GM12878 (cell line): Measurements from ENCODE around the gene WHRN. TPM values are rescaled to one million over a fixed set of nuclear protein-coding genes. Genes with fewer than 3 reads are reported as not detected.

ENCODE experiments used
- ATAC-seq: fragments of 200-7000 bp; cut with Tn5 transposase; 3 replicates; pipeline ENCODE4 v1.9.1; 2020; ENCODE audit warnings: mild to moderate bottlenecking, moderate library complexity
- BruUV-seq: library from RNA; stranded (reverse); fragments of 400-500 nt; replicated peaks from 2 replicates; lab custom pipeline; 2021; lab: Mats Ljungman, UMichigan
- CTCF ChIA-PET: fragments of 300-600 bp; sonication (Branson Sonifier 250); formaldehyde crosslinking; extraction: SDS; loops from one replicate; lab custom pipeline; 2021; ENCODE audit warnings: inconsistent platforms; lab: Yijun Ruan, JAX
- POLR2A ChIA-PET: fragments of 350-600 bp; formaldehyde crosslinking; extraction: SDS; loops from one replicate; lab custom pipeline; 2021; ENCODE audit warnings: inconsistent platforms; lab: Charles Lee
- RAD21 ChIA-PET: fragments of 300-600 bp; sonication (Branson Sonifier 250); formaldehyde crosslinking; loops from one replicate; lab custom pipeline; 2023; ENCODE audit warnings: antibody characterized with exemption; ENCODE audit not compliant: unreplicated experiment; lab: Charles Lee
- SMC1A ChIA-PET: fragments of 300-600 bp; sonication (Branson Sonifier 250); formaldehyde crosslinking; loops from one replicate; lab custom pipeline; 2023; ENCODE audit not compliant: unreplicated experiment, uncharacterized antibody; lab: Charles Lee
- DNase-seq: peaks from one replicate; pipeline ENCODE4 v3.0.0-alpha.2; 2011; ENCODE audit warnings: low read depth, low spot score
- FAIRE-seq: peaks from 3 replicates; lab custom pipeline; 2011; peaks lifted over from hg19 to GRCh38; lab: Jason Lieb, UNC
- H2AFZ ChIP-seq: 2 replicates; pipeline ENCODE4 v1.6.0; 2011; ENCODE audit warnings: low read depth, low read length, control low read depth; ENCODE audit not compliant: control insufficient read depth
- H3K27ac ChIP-seq: 2 replicates; pipeline ENCODE4 v1.5.1; 2011; ENCODE audit warnings: control low read depth; ENCODE audit not compliant: control insufficient read depth, insufficient read depth
- H3K27me3 ChIP-seq, 2 experiments: replicated peaks in 1 of 2; 2 replicates each; pipeline versions ENCODE4 v1.6.0 to v1.6.1; 2011; ENCODE audit warnings: low read length in 1 of 2; ENCODE audit not compliant: control insufficient read depth in 2 of 2, insufficient read depth in 2 of 2
- H3K36me3 ChIP-seq, 2 experiments: 2 replicates each; pipeline ENCODE4 v1.5.1; 2011; ENCODE audit warnings: low read length in 1 of 2; ENCODE audit not compliant: control insufficient read depth in 2 of 2, insufficient read depth in 2 of 2
- H3K4me1 ChIP-seq: 2 replicates; pipeline ENCODE4 v1.6.1; 2011; ENCODE audit warnings: mild to moderate bottlenecking, low read length, moderate library complexity, mixed read lengths; ENCODE audit not compliant: control insufficient read depth, insufficient read depth
- H3K4me2 ChIP-seq: 2 replicates; pipeline ENCODE4 v1.6.0; 2011; ENCODE audit warnings: control low read depth; ENCODE audit not compliant: control insufficient read depth, insufficient read depth
- H3K4me3 ChIP-seq: fragments of 200-600 bp; sonication (generic); 2 replicates; pipeline ENCODE4 v1.5.1; 2016
- H3K79me2 ChIP-seq: 2 replicates; pipeline ENCODE4 v1.6.0; 2011; ENCODE audit warnings: low read length; ENCODE audit not compliant: control insufficient read depth, insufficient read depth
- H3K9ac ChIP-seq: 2 replicates; pipeline ENCODE4 v1.8.0; 2011; ENCODE audit warnings: low read length, control low read depth, mixed read lengths; ENCODE audit not compliant: control insufficient read depth, insufficient read depth
- H3K9me3 ChIP-seq: replicated peaks from 3 replicates; pipeline ENCODE4 v1.5.1; 2011; ENCODE audit warnings: mild to moderate bottlenecking, low read length; ENCODE audit not compliant: control insufficient read depth, insufficient read depth
- H4K20me1 ChIP-seq: 2 replicates; pipeline ENCODE4 v1.6.0; 2011; ENCODE audit not compliant: control insufficient read depth, insufficient read depth
- BCL11A ChIP-seq: IDR thresholded peaks from 2 replicates; pipeline ENCODE4 v1.6.1; 2011; ENCODE audit warnings: low read depth, low read length
- BHLHE40 ChIP-seq, 2 experiments: fragments of 450-650 bp in 1 of 2; IDR thresholded peaks; 2 replicates each; pipeline ENCODE4 v1.6.1; 2011 to 2017; ENCODE audit warnings: low read depth in 2 of 2, borderline replicate concordance in 1 of 2, improper control_type of control experiment in 1 of 2, low read length in 1 of 2, mild to moderate bottlenecking in 1 of 2
- BMI1 ChIP-seq: fragments of 450-650 bp; IDR thresholded peaks from 2 replicates; pipeline ENCODE4 v1.6.1; 2016; ENCODE audit warnings: mild to moderate bottlenecking, moderate library complexity, borderline replicate concordance
- CEBPB ChIP-seq, 2 experiments: fragments of 150-350 bp in 1 of 2; IDR thresholded peaks; 2 replicates each; pipeline ENCODE4 v1.6.1; 2012 to 2014; ENCODE audit warnings: low read depth in 2 of 2, low read length in 2 of 2, borderline replicate concordance in 1 of 2, inconsistent platforms in 1 of 2
- CREB1 ChIP-seq: IDR thresholded peaks from 2 replicates; pipeline ENCODE4 v1.6.1; 2012; ENCODE audit warnings: low read depth, mild to moderate bottlenecking, inconsistent platforms
- EED ChIP-seq: sonication (generic); IDR thresholded peaks from 2 replicates; pipeline ENCODE4 v1.6.1; 2016; ENCODE audit warnings: antibody characterized with exemption, low read depth
- FOS ChIP-seq: IDR thresholded peaks from 3 replicates; pipeline ENCODE4 v1.6.1; 2011; ENCODE audit warnings: borderline replicate concordance; ENCODE audit not compliant: insufficient read length; ENCODE audit errors: extremely low read depth
- GATAD2B ChIP-seq: fragments of 450-650 bp; conservative IDR thresholded peaks from 2 replicates; pipeline ENCODE4 v1.6.1; 2017; ENCODE audit warnings: low read depth, mild to moderate bottlenecking, moderate library complexity
- IKZF1 ChIP-seq: fragments of 450-650 bp; conservative IDR thresholded peaks from 2 replicates; pipeline ENCODE4 v1.6.1; 2017; ENCODE audit warnings: antibody characterized with exemption, mild to moderate bottlenecking
- IKZF2 ChIP-seq, 2 experiments: fragments of 450-650 bp; IDR thresholded peaks; 2 replicates each; pipeline ENCODE4 v1.6.1; 2017; ENCODE audit warnings: mild to moderate bottlenecking in 2 of 2, moderate library complexity in 2 of 2
- KLF5 ChIP-seq: fragments of 450-650 bp; IDR thresholded peaks from 2 replicates; pipeline ENCODE4 v1.6.1; 2014; ENCODE audit warnings: mild to moderate bottlenecking; ENCODE audit not compliant: partially characterized antibody
- NR2C1 ChIP-seq: fragments of 450-650 bp; IDR thresholded peaks from 2 replicates; pipeline ENCODE4 v1.6.1; 2017; ENCODE audit warnings: antibody characterized with exemption, mild to moderate bottlenecking, moderate library complexity
- SUZ12 ChIP-seq: fragments of 200-600 bp; sonication (generic); IDR thresholded peaks from one replicate; pipeline ENCODE4 v1.6.1; 2018; ENCODE audit warnings: antibody characterized with exemption, mild to moderate bottlenecking; ENCODE audit not compliant: unreplicated experiment
- TCF3 ChIP-seq: IDR thresholded peaks from 2 replicates; pipeline ENCODE4 v1.6.1; 2012; ENCODE audit warnings: low read depth, mild to moderate bottlenecking, low read length, borderline replicate concordance; ENCODE audit not compliant: insufficient read depth
- ZBTB33 ChIP-seq: fragments of 450-650 bp; IDR thresholded peaks from 2 replicates; pipeline ENCODE4 v1.6.1; 2017; ENCODE audit warnings: mild to moderate bottlenecking
- ZNF207 ChIP-seq: fragments of 450-650 bp; IDR thresholded peaks from 2 replicates; pipeline ENCODE4 v1.6.1; 2014; ENCODE audit warnings: antibody characterized with exemption, mild to moderate bottlenecking, borderline replicate concordance
- WGBS: methylation state at CpG from one replicate; pipeline ENCODE4 v1.1.6; 2016; ENCODE audit warnings: low lambda C conversion rate; ENCODE audit not compliant: insufficient replicate concordance, insufficient coverage; ENCODE audit errors: missing lambda C conversion rate; 5-methylcytosine and 5-hydroxymethylcytosine counted together
- in situ Hi-C: fragments of 300-500 bp; cut with MboI; formaldehyde crosslinking; loops from 9 replicates; pipeline ENCODE4 v1.14.3; 2018; ENCODE audit warnings: mixed read lengths
- intact Hi-C: fragments of 100-400 bp; cut with micrococcal nuclease; formaldehyde crosslinking; loops from one replicate; pipeline ENCODE4 v1.14.2; 2022; ENCODE audit not compliant: unreplicated experiment
- polyA plus RNA-seq, 11 experiments: library from polyadenylated mRNA; depleted of rRNA in 4 of 11; unstranded in 6 of 11; stranded (reverse) in 5 of 11; fragments of >200 nt; fragmentation: Nextera tagmentation in 4 of 11; fragmentation: Illumina TruSeq in 1 of 11; extraction: Ambion mirVana in 4 of 11; extraction: Trizol in 1 of 11; gene quantifications; 1 replicate in 1 of 11; 2 replicates in 10 of 11; pipeline versions ENCODE4 v1.2.1 to v1.2.3, GENCODE V29; 2011 to 2016; ENCODE audit warnings: inconsistent platforms in 2 of 11, missing spikeins in 2 of 11, low read depth in 1 of 11
- total RNA-seq, 4 experiments: library from RNA; depleted of rRNA in 3 of 4; stranded (reverse); fragments of >200 nt in 3 of 4; fragmentation: Illumina TruSeq in 1 of 4; extraction: Trizol in 1 of 4; gene quantifications; 2 replicates each; pipeline versions ENCODE4 v1.2.1 to v1.2.3, GENCODE V29; 2013 to 2021

The WHRN gene
- total and polyA plus RNA-seq, 10 of the 15 experiments (the other 5 are each of a cell fraction or from before 2014, with no cell fraction given): 0.04 to 18.2 (median 0.68) TPM; not detected in 1

DNA sequence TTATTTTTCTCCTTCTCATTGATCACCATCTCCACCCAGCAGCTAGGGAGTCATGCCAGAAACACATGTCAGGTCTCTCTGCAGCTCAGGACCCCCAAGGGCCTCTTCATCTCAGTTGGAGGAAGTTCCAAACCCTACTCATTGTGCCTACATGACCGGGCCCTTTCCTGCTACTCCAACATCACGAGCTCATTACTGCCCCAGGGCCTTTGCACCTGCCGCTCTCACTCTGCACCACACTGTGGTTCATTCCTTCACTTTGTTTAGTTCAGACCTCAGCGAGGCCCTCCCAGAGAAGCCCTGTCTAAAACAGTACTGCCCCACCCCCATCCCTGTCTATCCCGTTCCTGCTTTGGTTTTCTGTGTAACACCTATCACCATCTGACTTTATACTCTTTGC, 95.4 kb downstream of the WHRN start:
- DNase-seq (no peak), FAIRE-seq (no peak), ATAC-seq (no peak)
- 56% methylated on average over 5 of the region's 5 CpGs for WGBS
- Histone ChIP-seq H3K4me1 (peaks cover 4% of the 10 kb centered on the region; the same call in 1 of the 2 replicates), H3K79me2 (no peaks in the 10 kb centered on the region), H3K4me2 (no peak overlapping the region), H4K20me1 (no peaks in the 10 kb centered on the region; the same call in 1 of the 2 replicates), H3K4me3 (no peak overlapping the region), H2AFZ (no peak overlapping the region), H3K9ac (no peak overlapping the region), H3K27me3 (no peaks in the 10 kb centered on the region; a peak in 1 of 4 replicates), H3K36me3 (no peaks in the 10 kb centered on the region), H3K9me3 (no peaks in the 10 kb centered on the region), H3K27ac (no peak overlapping the region)
- SMC1A ChIA-PET: interaction anchor here (1.1 to 6.8 kb wide), 5 partner anchors 9 to 243 kb away, joined by 3 to 75 read pairs (median 5); no protein-coding TSS in a partner anchor
- in situ Hi-C loops: loop anchor here (5.0 to 10.0 kb wide), 3 partner anchors 237 to 1115 kb away; no protein-coding TSS in a partner anchor
- no peak for TF ChIP-seq GATAD2B
- TF ChIP-seq FOS: no peak
- no peak for TF ChIP-seq IKZF2 (IDR thresholded peaks at IDR 0.05)
- no peak for TF ChIP-seq BHLHE40 (IDR thresholded peaks at IDR 0.05; ENCODE audit: borderline replicate concordance in 1 of 2, low read depth in 2 of 2, low read length in 1 of 2)
- no peak for TF ChIP-seq TCF3
- TF ChIP-seq BCL11A: no peak
- TF ChIP-seq SUZ12: no peak
- TF ChIP-seq ZNF207: no peak
- no peak for TF ChIP-seq BMI1
- TF ChIP-seq NR2C1: no peak
- TF ChIP-seq EED: no peak
- no peak for TF ChIP-seq KLF5
- TF ChIP-seq IKZF1: no peak
- TF ChIP-seq ZBTB33: no peak
- TF ChIP-seq CEBPB (IDR thresholded peaks at IDR 0.05; ENCODE audit: borderline replicate concordance in 1 of 2, low read depth in 2 of 2, low read length in 2 of 2): no peak
- no peak for TF ChIP-seq CREB1
- POLR2A ChIA-PET: interaction anchor here (1.3 to 1.4 kb wide), 2 partner anchors 42 to 94 kb away, joined by 3 to 5 read pairs; no protein-coding TSS in a partner anchor
- CTCF ChIA-PET: interaction anchor here (1.1 to 7.4 kb wide), 8 partner anchors 25 to 251 kb away, joined by 3 to 115 read pairs (median 6); partner anchors contain the start of gene WHRN
- intact Hi-C loops: loop anchor here (5.0 kb wide), 2 partner anchors 97 to 182 kb away; partner anchors contain the start of gene WHRN
- RAD21 ChIA-PET: interaction anchor here (1.3 to 1.7 kb wide), 4 partner anchors 25 to 109 kb away, joined by 3 to 6 read pairs (median 4); no protein-coding TSS in a partner anchor
- BruUV-seq: no TSS peak
